Gastroesophageal sphincter (tissue), 4 donors: Measurements from ENCODE around the gene JARID2. TPM values are rescaled to one million over a fixed set of nuclear protein-coding genes. Genes with fewer than 3 reads are reported as not detected.

Source experiments
- ATAC-seq: fragments of 150-250 bp; one replicate; pipeline ENCODE4 v1.9.1; 2016; ENCODE audit warnings: mild to moderate bottlenecking, moderate library complexity
- H3K27ac ChIP-seq, 4 donors: fragments of 200-600 bp; sonication (generic) in 3 of 4; 1 replicate in 3 of 4; 2 replicates in 1 of 4; pipeline ENCODE4 v1.5.1; 2016 to 2019
- H3K27me3 ChIP-seq: fragments of 200-600 bp; sonication (generic); one replicate; pipeline ENCODE4 v1.5.1; 2019
- H3K36me3 ChIP-seq, 2 donors: fragments of 200-600 bp; sonication (generic); one replicate each; pipeline ENCODE4 v1.5.1; 2019; ENCODE audit warnings: control low read depth in 1 of 2
- H3K4me1 ChIP-seq, 3 donors: fragments of 200-600 bp; sonication (generic); 1 replicate in 2 of 3; 2 replicates in 1 of 3; pipeline ENCODE4 v1.5.1; 2016 to 2019; ENCODE audit warnings: control low read depth in 2 of 3
- H3K4me3 ChIP-seq, 2 donors: fragments of 200-600 bp; sonication (generic); one replicate each; pipeline ENCODE4 v1.5.1; 2019; ENCODE audit warnings: mild to moderate bottlenecking in 1 of 2, moderate library complexity in 1 of 2
- H3K9me3 ChIP-seq, 3 donors: fragments of 200-600 bp; sonication (generic); one replicate each; pipeline ENCODE4 v1.5.1; 2017 to 2019; ENCODE audit warnings: control low read depth in 2 of 3
- CTCF ChIP-seq, 4 experiments: fragments of 200-600 bp in 2 of 4; fragments of 450-650 bp in 2 of 4; sonication (generic) in 1 of 4; IDR thresholded peaks; one replicate each; pipeline ENCODE4 v1.5.1; 2017 to 2019; ENCODE audit warnings: antibody characterized with exemption in 4 of 4, mild to moderate bottlenecking in 2 of 4, moderate library complexity in 2 of 4
- EP300 ChIP-seq: sonication (generic); formaldehyde crosslinking; IDR thresholded peaks from one replicate; pipeline ENCODE4 v1.6.1; 2017; ENCODE audit warnings: antibody characterized with exemption, mild to moderate bottlenecking
- POLR2A ChIP-seq, 2 donors: fragments of 450-650 bp; IDR thresholded peaks; one replicate each; pipeline ENCODE4 v1.6.1; 2017; ENCODE audit warnings: antibody characterized with exemption in 2 of 2, mild to moderate bottlenecking in 2 of 2, moderate library complexity in 1 of 2
- POLR2AphosphoS5 ChIP-seq: sonication (generic); formaldehyde crosslinking; IDR thresholded peaks from one replicate; pipeline ENCODE4 v1.6.1; 2017; ENCODE audit warnings: antibody characterized with exemption
- WGBS, 2 donors: methylation state at CpG; one replicate each; pipeline ENCODE4 v1.1.5; 2018; ENCODE audit warnings: low coverage in 1 of 2; 5-methylcytosine and 5-hydroxymethylcytosine counted together
- total RNA-seq, 4 donors: library from RNA; depleted of rRNA; stranded (reverse); fragments of >200 nt; gene quantifications; one replicate each; pipeline ENCODE4 v1.1.0, GENCODE V29; 2016

JARID2 gene
- total RNA-seq, 4 donors from 2014 or later: 6.8 to 12.3 (median 8.5) TPM

GRCh38 chr6:15508441-15508871, 262.6 kb downstream of the JARID2 start:
- ATAC-seq: no peak
- TF ChIP-seq POLR2A (IDR thresholded peaks at IDR 0.05) (no peak), CTCF (IDR thresholded peaks at IDR 0.05) (no peak), EP300 (no peak)
- H3K9me3 ChIP-seq: no peaks in the 10 kb centered on the region
- H3K4me1 ChIP-seq: peaks cover 2 to 31% (median 15%) of the 10 kb centered on the region in 3 donors
- peaks cover 0 to 65% of the 10 kb centered on the region in 2 donors for H3K36me3 ChIP-seq
- no peaks in the 10 kb centered on the region for H3K27me3 ChIP-seq
- WGBS, 2 donors: 94 to 100% methylated on average over 4 to 5 of the region's 6 CpGs
- H3K4me3 ChIP-seq: no peak overlapping the region
- H3K27ac ChIP-seq: no peak overlapping the region

- peaks cover 0 to 70% of the 10 kb centered on the region in 2 donors for H3K36me3 ChIP-seq
- no peaks in the 10 kb centered on the region for H3K27me3 ChIP-seq
- H3K27ac ChIP-seq: no peak overlapping the region
- no peaks in the 10 kb centered on the region for H3K9me3 ChIP-seq
- ATAC-seq: no peak
- no peak overlapping the region for H3K4me3 ChIP-seq
- TF ChIP-seq POLR2AphosphoS5 (no peak), CTCF (IDR thresholded peaks at IDR 0.05) (no peak), POLR2A (IDR thresholded peaks at IDR 0.05) (no peak), EP300 (no peak)
- 86 to 89% methylated on average over 11 to 15 of the region's 15 CpGs for WGBS, 2 donors
- peaks cover 2 to 26% (median 12%) of the 10 kb centered on the region in 3 donors for H3K4me1 ChIP-seq
These were observed 263.1 kb downstream of the JARID2 start for GRCh38 chr6:15508931-15509330.

GRCh38 chr6:15509335-15509933, 263.6 kb downstream of the JARID2 start:
- H3K36me3 ChIP-seq: peaks cover 0 to 75% of the 10 kb centered on the region in 2 donors
- no peaks in the 10 kb centered on the region for H3K9me3 ChIP-seq
- H3K4me3 ChIP-seq: no peak overlapping the region
- TF ChIP-seq POLR2AphosphoS5: no peak
- TF ChIP-seq CTCF (IDR thresholded peaks at IDR 0.05): no peak
- TF ChIP-seq POLR2A (IDR thresholded peaks at IDR 0.05): no peak
- TF ChIP-seq EP300: no peak
- ATAC-seq: no peak
- peaks cover 2 to 21% (median 7%) of the 10 kb centered on the region in 3 donors for H3K4me1 ChIP-seq
- H3K27ac ChIP-seq: no peak overlapping the region
- H3K27me3 ChIP-seq: no peaks in the 10 kb centered on the region
- 59 to 79% methylated on average over 2 to 5 of the region's 13 CpGs for WGBS, 2 donors

- no peak overlapping the region for H3K27ac ChIP-seq
- ATAC-seq: no peak
- peaks cover 0 to 82% of the 10 kb centered on the region in 2 donors for H3K36me3 ChIP-seq
- H3K4me1 ChIP-seq: peaks cover 2 to 14% (median 5%) of the 10 kb centered on the region in 3 donors
- H3K4me3 ChIP-seq: no peak overlapping the region
- 100% methylated on average over 1 to 3 of the region's 6 CpGs for WGBS, 2 donors
- no peaks in the 10 kb centered on the region for H3K27me3 ChIP-seq
- no peak for TF ChIP-seq CTCF (IDR thresholded peaks at IDR 0.05)
- TF ChIP-seq POLR2A (IDR thresholded peaks at IDR 0.05): no peak
- no peak for TF ChIP-seq EP300
- TF ChIP-seq POLR2AphosphoS5: no peak
- H3K9me3 ChIP-seq: no peaks in the 10 kb centered on the region
These were observed 264.3 kb downstream of the JARID2 start for GRCh38 chr6:15510121-15510520.

- Histone ChIP-seq H3K27ac (no peak overlapping the region), H3K36me3 (peaks cover 0 to 86% of the 10 kb centered on the region in 2 donors), H3K4me3 (no peak overlapping the region), H3K4me1 (peaks cover 0 to 9% (median 0%) of the 10 kb centered on the region in 3 donors), H3K27me3 (no peaks in the 10 kb centered on the region), H3K9me3 (no peaks in the 10 kb centered on the region)
- ATAC-seq: no peak
- WGBS, 2 donors: 90% methylated on average over 2 of the region's 16 CpGs; no CpG with 5 or more reads in 1 of the 2 donors
- TF ChIP-seq EP300 (no peak), CTCF (IDR thresholded peaks at IDR 0.05) (no peak), POLR2AphosphoS5 (no peak), POLR2A (IDR thresholded peaks at IDR 0.05) (no peak)
These were observed 264.8 kb downstream of the JARID2 start for GRCh38 chr6:15510536-15511247.
